GM18861 (cell line): Measurements from ENCODE around the gene SMYD1.
A peak's percentile ranks its signal among the peaks of the same experiment; 100 is the strongest.

Experiments used
- ATAC-seq: cut with Tn5 transposase; IDR thresholded peaks from one replicate; pipeline ENCODE4 v1.9.1; 2021; ENCODE audit not compliant: unreplicated experiment

The SMYD1 gene

DNA sequence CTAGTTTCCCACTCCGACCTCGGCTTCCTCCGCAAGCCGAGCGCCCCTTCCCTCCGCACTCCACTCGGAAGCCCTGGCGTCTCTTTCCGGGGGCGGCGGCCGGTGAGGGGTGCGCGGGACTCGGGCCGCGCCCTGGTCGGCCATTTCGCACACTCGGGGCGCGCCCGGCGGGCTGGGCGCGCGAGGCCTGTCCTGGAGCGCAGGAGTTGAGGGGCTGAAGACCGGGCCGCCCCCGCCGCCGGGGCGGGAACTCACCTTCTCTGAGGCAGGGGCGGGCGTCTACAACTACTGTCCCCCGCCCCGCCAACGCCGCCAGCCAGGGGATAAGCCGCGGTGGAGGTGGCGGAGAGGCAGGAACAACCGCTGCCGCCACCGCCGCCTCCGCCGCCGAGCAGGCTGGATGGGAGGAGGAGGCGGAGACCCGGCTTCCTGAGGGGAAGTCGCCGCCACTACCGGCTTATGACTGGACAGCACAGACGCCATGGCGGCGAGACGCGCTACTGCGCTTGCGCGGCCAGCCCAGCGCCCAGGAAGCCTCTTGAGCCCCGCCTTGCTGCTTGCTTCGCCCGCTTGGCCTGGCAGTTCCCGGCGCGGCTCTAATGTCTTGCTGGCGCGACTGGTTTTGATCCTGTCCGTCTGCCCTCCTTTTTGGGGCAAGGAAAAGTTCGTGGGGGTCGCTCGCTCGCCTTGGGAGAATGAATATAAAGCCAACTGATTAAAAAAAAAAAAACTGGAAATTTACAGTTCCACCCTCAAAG, 12.1 kb upstream of the SMYD1 start, which contains the start of gene KRCC1:
Gene KRCC1 (minus strand): TSS at position 413 of the 758 bp plus-strand sequence. CDS start 27,220 bp downstream, outside the sequence.
- ATAC-seq = peak; percentile 85

- ATAC-seq = no peak
Observed at GRCh38 chr2:88057437-88057844, 10.2 kb upstream of the SMYD1 start.

DNA sequence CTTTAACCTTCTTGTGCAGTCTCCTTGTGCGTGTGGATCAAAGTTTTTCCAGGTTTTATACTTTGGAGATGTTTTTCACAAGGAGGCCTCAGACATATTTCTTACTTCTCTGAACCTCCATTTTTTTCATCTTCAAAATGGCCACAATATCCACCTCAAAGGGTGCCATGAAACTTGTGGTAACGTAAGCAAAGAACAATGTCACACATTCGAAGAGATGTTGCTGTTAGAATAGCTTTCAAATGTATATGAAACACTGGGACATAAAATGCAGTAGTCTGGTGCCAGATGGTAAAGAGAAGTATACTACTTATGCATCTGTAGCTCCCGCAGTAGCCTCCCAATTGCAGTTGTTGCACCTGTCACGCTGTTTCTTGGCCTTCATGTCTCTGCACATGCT, 9.4 kb upstream of the SMYD1 start:
- no peak for ATAC-seq

DNA sequence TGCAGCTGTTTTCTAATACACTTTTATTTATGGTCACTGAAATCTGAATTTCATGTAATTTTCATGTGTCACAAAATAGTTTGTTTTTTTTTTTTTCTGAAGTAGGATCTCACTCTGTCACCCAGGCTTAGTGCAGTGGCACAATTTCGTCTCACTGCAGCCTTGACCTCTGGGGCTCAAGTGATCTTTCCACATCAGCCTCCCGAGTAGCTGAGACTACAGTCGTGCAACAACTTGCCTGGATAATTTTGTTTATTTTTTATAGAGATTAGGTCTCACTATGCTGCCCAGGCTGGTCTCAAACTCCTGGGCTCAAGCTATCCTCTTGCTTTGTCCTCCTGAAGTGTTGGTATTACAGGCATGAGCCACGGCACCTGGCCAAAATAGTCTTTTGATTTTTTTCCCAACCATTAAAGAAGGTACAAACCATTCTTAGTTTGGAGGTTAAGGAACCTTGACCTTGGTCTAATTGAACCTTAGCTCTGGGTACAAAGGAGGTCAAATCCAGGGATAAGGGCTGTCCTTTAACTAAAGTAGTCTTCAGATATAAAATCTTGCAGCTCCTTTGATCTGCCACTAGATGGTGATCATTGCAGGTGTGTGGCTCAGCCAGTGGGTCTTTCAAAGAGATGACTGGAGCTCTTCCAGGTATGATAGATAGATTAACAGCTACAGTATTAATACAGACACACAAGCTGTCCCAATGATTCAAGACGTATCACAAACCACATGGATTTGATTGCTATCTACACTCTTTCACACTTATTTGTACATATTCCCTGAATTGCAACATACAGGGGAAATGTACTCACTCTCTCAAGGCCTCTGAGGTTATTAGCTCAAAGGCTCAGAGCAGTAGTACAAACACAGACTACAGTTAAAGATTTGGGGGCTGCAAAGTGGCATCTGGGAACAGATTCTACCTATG, 7.4 kb upstream of the SMYD1 start:
- peak; percentile 35 for ATAC-seq

DNA sequence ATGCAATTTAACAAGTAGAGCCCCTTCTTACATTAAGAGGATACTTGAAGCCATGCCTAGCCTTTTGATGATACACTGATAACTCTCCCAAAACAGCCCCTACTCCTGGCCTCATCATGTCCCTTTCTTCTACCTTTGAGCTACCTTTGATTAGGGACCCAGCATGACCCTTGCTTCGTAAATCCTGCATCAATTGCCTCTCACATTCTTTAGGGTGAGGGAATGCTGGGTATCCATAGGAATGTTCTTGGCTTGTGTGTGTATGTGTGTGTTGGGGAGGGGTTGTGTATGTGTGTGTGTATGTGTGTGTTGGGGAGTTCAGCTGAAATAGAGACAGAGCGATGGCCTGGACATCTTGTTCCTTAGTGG, 6.7 kb upstream of the SMYD1 start:
- no peak for ATAC-seq

DNA sequence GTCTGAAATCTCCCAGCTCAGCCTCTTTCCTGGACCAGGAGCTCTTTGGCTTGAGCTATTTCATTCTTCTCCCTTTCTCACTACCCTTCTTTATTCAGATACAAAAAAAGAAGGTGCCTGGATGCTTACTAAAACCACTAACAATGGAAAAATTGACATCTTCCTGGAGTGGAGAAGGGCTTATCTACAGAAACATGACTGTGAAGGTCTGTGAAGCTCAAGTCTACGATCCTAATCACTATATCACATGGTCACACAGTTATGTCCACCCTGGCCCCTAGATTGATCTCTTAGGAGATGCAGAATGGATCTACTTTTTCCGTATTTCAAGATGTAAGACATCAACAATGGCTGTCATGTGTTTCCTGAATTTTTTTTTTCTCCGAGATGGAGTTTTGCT, 6.3 kb upstream of the SMYD1 start:
- no peak for ATAC-seq

DNA sequence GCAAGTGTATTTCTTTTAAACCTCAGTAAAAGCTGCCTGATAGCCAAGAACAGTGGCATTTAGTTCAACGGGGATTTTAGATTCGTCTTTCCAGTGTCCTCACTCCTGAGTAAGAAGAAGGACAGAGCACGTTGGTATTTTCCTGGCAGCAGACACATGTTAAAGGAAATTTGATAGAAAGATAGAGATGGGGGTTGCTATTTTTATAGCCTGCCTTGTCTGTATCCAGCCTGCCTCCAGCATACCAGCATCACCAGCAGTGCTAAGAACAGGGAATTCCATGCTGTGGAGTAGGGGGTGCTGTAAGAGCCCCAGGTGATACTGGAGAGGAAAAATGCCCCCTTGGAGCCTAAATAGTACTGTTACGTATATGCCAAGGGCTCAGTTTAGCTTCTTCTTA, 1.1 kb upstream of the SMYD1 start:
- no peak for ATAC-seq

DNA sequence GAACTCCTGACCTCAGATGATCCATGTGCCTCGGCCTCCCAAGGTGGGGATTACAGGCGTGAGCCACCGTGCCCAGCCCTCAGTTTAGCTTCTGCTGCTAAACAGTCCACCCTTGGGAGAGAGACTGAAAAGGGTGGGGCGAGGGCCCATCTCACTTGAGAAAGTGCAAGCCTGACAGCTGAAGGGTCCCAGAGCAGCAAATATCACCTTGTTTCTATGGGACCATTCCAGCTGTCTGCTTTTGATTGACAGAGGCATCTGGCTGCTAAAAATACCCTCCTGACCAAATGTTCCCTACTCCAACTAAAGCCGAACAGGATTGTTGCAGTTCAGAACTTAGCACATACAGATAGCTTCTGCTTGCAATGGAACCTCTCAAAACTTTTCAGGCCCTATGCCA, 436 bp upstream of the SMYD1 start:
- no peak for ATAC-seq

GRCh38 chr2:88068044-88068443, 419 bp downstream of the SMYD1 start:
- ATAC-seq = no peak

- ATAC-seq = no peak
Observed at GRCh38 chr2:88069117-88069516, 1.5 kb downstream of the SMYD1 start.

GRCh38 chr2:88070055-88070454, 2.4 kb downstream of the SMYD1 start:
- ATAC-seq = no peak

GRCh38 chr2:88071365-88071764, 3.7 kb downstream of the SMYD1 start:
- ATAC-seq = no peak

GRCh38 chr2:88074150-88074549, 6.5 kb downstream of the SMYD1 start:
- no peak for ATAC-seq

GRCh38 chr2:88074854-88075292, 7.2 kb downstream of the SMYD1 start:
- no peak for ATAC-seq

DNA sequence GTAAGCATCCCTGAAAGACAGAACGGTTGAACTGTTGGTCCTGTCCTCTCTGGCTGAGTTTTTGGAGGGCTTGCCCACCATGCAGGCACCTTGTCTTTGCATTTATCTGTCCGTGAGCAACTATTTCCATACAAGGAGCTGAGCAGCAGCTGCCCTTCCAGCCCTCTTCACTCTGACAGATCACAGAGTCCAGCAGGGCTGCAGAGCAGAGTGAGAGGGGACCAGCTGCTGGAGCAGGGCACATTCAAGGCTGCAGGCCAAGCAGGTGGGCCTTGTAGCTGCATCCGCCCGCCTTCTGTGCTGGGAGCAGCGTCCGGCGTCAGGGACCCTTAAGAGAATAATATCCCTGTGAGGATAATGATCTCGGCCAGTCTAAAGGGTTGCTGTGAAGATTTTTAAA, 9.5 kb downstream of the SMYD1 start:
- no peak for ATAC-seq

GRCh38 chr2:88078643-88079172, 11.1 kb downstream of the SMYD1 start:
- ATAC-seq = no peak

DNA sequence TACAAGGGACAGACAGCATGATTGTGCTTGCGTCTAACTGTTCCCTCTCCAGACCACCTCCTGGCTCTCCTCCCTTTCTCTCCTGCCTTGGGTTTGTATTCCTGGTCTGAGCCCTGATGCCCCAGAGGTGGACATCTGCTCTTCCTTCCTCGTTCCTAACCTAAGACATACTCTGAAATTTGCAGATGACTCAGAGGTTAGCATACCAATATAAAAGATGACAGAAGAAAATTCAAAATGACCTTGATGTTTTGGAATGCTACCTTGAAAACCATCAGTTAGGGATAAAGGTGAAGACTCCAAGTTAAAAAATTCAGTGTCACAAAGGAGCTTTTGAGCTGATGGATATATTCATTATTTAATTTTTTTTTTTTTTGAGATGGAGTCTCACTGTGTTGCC, 12.9 kb downstream of the SMYD1 start:
- no peak for ATAC-seq

- ATAC-seq = no peak
Observed at GRCh38 chr2:88081924-88082608, 14.4 kb downstream of the SMYD1 start.

GRCh38 chr2:88082781-88083180, 15.2 kb downstream of the SMYD1 start:
- ATAC-seq = no peak

GRCh38 chr2:88085099-88085498, 17.5 kb downstream of the SMYD1 start:
- no peak for ATAC-seq

- no peak for ATAC-seq
Observed at GRCh38 chr2:88085602-88086001, 18.0 kb downstream of the SMYD1 start.
